Prostate gland (tissue), 2 donors: ENCODE data around the gene HARBI1. TPM values are rescaled to one million over a fixed set of nuclear protein-coding genes. Genes with fewer than 3 reads are reported as not detected.

Experiments used
- DNase-seq: peaks from one replicate; pipeline ENCODE4 v3.0.0-alpha.2; 2019; ENCODE audit warnings: low spot score
- H3K27ac ChIP-seq, 2 donors: fragments of 200-600 bp; sonication (generic); 2 replicates each; pipeline ENCODE4 v1.5.1; 2017 to 2019
- H3K27me3 ChIP-seq: fragments of 200-600 bp; sonication (generic); replicated peaks from 2 replicates; pipeline ENCODE4 v1.5.1; 2019; ENCODE audit not compliant: insufficient read depth
- H3K36me3 ChIP-seq, 2 donors: fragments of 200-600 bp; sonication (generic); 1 replicate in 1 of 2; 2 replicates in 1 of 2; pipeline versions ENCODE4 v1.5.1 to v1.8.1; 2017 to 2019
- H3K4me1 ChIP-seq: fragments of 200-600 bp; sonication (generic); replicated peaks from 2 replicates; pipeline ENCODE4 v1.5.1; 2019
- H3K4me3 ChIP-seq, 2 donors: fragments of 200-600 bp; sonication (generic); 2 replicates each; pipeline ENCODE4 v1.5.1; 2017 to 2019
- H3K9me3 ChIP-seq: fragments of 200-600 bp; sonication (generic); 2 replicates; pipeline ENCODE4 v1.5.1; 2017
- POLR2A ChIP-seq: fragments of 450-650 bp; IDR thresholded peaks from one replicate; pipeline ENCODE4 v1.6.1; 2016; ENCODE audit warnings: antibody characterized with exemption, mild to moderate bottlenecking
- POLR2AphosphoS5 ChIP-seq: sonication (generic); formaldehyde crosslinking; IDR thresholded peaks from one replicate; pipeline ENCODE4 v1.6.1; 2017; ENCODE audit warnings: antibody characterized with exemption
- WGBS: methylation state at CpG from one replicate; pipeline ENCODE4 v1.1.5; 2018; 5-methylcytosine and 5-hydroxymethylcytosine counted together
- intact Hi-C: fragments of 100-400 bp; cut with DNase I; formaldehyde crosslinking; loops from one replicate; pipeline ENCODE4 v1.14.2; 2022
- total RNA-seq, 2 donors: library from RNA; depleted of rRNA; stranded (reverse); fragments of >200 nt; gene quantifications; one replicate each; pipeline ENCODE4 v1.1.0, GENCODE V29; 2016
- TF ChIP-seq, protein P1 (sequence below), 4 experiments: fragments of 200-600 bp in 2 of 4; fragments of 450-650 bp in 2 of 4; sonication (generic) in 2 of 4; IDR thresholded peaks; 1 replicate in 3 of 4; 2 replicates in 1 of 4; pipeline ENCODE4 v1.5.1; 2016 to 2019; ENCODE audit warnings: antibody characterized with exemption in 4 of 4, mild to moderate bottlenecking in 2 of 4, moderate library complexity in 2 of 4

Gene HARBI1
- total RNA-seq, 2 donors from 2014 or later, result 3.1 to 4.1 TPM

DNA sequence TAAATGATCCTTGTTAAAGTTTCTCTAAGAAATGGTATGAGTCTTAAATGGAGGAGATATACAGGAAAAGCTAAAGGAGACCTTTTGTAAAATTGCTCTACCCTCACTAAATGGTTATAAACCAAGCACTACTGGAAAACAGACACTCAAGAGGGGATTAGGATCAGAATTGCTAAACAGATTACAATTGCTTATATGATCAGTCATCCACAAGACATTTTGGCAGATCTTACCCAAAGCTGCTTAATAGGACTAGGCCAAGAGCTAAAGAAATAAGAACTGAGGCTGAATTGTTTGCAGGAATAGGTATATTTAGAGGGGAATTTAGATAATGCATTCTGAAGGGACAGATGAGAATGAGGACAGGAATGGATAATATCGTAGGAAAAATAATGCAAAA, 9.5 kb downstream of the HARBI1 start:
- no peak for DNase-seq
- no peak overlapping the region for H3K27ac ChIP-seq
- H3K9me3 ChIP-seq, result no peaks in the 10 kb centered on the region
- no peaks in the 10 kb centered on the region for H3K27me3 ChIP-seq
- no peak overlapping the region for H3K4me3 ChIP-seq
- no peaks in the 10 kb centered on the region for H3K36me3 ChIP-seq
- TF ChIP-seq POLR2A (no peak), POLR2AphosphoS5 (no peak)
- TF ChIP-seq, protein P1, sequence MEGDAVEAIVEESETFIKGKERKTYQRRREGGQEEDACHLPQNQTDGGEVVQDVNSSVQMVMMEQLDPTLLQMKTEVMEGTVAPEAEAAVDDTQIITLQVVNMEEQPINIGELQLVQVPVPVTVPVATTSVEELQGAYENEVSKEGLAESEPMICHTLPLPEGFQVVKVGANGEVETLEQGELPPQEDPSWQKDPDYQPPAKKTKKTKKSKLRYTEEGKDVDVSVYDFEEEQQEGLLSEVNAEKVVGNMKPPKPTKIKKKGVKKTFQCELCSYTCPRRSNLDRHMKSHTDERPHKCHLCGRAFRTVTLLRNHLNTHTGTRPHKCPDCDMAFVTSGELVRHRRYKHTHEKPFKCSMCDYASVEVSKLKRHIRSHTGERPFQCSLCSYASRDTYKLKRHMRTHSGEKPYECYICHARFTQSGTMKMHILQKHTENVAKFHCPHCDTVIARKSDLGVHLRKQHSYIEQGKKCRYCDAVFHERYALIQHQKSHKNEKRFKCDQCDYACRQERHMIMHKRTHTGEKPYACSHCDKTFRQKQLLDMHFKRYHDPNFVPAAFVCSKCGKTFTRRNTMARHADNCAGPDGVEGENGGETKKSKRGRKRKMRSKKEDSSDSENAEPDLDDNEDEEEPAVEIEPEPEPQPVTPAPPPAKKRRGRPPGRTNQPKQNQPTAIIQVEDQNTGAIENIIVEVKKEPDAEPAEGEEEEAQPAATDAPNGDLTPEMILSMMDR (IDR thresholded peaks at IDR 0.05), result no peak
- intact Hi-C loops, result no loop called here
- H3K4me1 ChIP-seq, result no peaks in the 10 kb centered on the region
- 69% methylated on average over 1 of the region's 1 CpG for WGBS

- Histone ChIP-seq H3K4me1 (no peaks in the 10 kb centered on the region), H3K27me3 (no peaks in the 10 kb centered on the region), H3K36me3 (no peaks in the 10 kb centered on the region), H3K4me3 (no peak overlapping the region), H3K9me3 (no peaks in the 10 kb centered on the region), H3K27ac (no peak overlapping the region)
- TF ChIP-seq, protein P1 (IDR thresholded peaks at IDR 0.05), result no peak
- no peak for TF ChIP-seq POLR2A
- TF ChIP-seq POLR2AphosphoS5, result no peak
- WGBS, result 92% methylated on average over 1 of the region's 1 CpG
- intact Hi-C loops, result no loop called here
- no peak for DNase-seq
Measured at GRCh38 chr11:46604796-46605195, 12.2 kb downstream of the HARBI1 start.

DNA sequence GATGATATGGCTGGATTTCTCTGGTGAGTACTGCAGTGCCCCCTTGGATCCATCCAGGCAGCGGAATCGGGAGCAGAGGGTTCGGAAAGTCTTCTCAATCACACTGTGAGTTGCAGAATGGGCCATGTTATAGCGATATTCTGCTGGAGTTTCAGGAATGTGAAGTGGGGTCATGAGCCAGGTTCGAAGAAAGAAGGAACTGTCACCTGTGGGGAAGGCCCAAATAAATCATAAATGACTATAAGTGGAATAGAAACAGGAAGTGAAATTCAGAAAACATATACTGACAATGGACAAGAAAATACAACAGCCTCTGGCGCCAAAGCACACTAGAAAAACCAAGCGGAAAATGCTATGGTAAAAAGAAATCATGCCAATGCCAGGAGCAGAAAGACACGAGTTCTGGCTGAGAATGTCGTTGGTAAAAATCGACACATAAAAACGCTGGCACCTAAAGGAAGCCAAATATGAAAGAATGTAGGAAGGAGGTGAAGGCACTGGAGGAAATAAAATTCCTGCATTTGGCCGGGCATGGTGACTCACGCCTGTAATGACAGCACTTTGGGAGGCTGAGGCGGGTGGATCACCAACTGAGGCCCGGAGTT, 13.2 kb downstream of the HARBI1 start:
- no peaks in the 10 kb centered on the region for H3K4me1 ChIP-seq
- no peak overlapping the region for H3K27ac ChIP-seq
- no peaks in the 10 kb centered on the region for H3K36me3 ChIP-seq
- TF ChIP-seq, protein P1 (IDR thresholded peaks at IDR 0.05), result no peak
- TF ChIP-seq POLR2A (no peak), POLR2AphosphoS5 (no peak)
- H3K27me3 ChIP-seq, result no peaks in the 10 kb centered on the region
- 94% methylated on average over 15 of the region's 15 CpGs for WGBS
- intact Hi-C loops, result no loop called here
- no peak overlapping the region for H3K4me3 ChIP-seq
- H3K9me3 ChIP-seq, result no peaks in the 10 kb centered on the region
- no peak for DNase-seq

DNA sequence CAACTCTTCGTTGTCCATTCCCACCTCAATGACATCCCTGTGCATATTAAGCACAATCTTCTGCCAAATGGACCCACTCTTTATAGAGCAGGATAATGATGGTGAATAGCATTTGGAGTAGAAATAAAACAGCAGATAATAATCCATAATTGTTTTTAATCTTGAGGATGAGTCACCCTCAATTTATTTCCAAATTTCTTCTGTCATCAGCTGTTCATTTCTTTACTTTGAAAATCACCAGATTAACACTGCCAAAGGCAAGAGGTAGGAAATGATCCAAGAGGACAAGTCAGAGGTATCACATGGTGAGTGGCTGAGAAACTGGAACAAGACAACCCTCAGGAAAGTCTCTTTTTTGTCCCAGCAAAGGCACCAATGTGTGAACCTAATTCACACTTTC, 15.9 kb downstream of the HARBI1 start:
- Histone ChIP-seq H3K9me3 (no peaks in the 10 kb centered on the region), H3K27me3 (no peaks in the 10 kb centered on the region), H3K27ac (no peak overlapping the region), H3K4me1 (no peaks in the 10 kb centered on the region), H3K4me3 (no peak overlapping the region), H3K36me3 (no peaks in the 10 kb centered on the region)
- 47% methylated on average over 1 of the region's 1 CpG for WGBS
- no peak for DNase-seq
- intact Hi-C loops, result no loop called here
- TF ChIP-seq POLR2A, result no peak
- no peak for TF ChIP-seq POLR2AphosphoS5
- TF ChIP-seq, protein P1 (IDR thresholded peaks at IDR 0.05), result no peak

DNA sequence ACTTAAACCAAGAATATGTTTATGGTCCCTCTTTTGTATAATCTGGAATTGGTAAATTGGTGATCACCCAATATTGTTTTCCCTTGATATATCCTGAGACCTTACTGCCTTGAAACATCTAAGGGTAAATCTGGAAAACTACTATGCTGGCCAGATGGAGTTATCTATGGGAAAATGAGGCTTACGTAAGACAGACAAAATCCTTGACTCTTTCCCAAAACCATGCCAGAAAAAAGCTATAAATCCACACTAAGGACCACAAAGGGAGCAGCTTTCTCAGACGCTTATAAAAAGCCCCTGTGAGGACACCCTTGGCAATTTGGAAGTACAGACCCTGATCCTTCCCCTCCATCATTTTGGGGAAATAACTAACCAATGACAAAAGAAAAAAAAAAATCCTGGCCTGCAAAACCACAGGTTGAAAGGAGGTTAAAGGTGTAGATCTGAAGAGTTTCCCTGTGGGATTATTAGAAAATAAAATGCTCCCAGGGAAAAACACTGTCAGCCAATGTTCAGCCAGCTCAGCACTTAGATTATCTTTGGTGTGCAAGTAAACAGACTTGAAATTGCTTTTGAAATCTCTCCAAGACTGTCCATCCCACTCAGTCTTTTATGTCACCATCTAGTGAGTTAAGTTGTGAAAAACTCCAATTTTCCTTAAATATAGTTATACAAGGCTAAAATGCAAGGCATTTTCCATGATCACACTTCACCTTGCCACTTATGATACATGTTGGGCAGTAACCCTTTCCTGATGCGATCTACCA, 16.6 kb downstream of the HARBI1 start:
- Histone ChIP-seq H3K4me3 (no peak overlapping the region), H3K9me3 (no peaks in the 10 kb centered on the region), H3K27ac (no peak overlapping the region), H3K27me3 (no peaks in the 10 kb centered on the region), H3K36me3 (no peaks in the 10 kb centered on the region), H3K4me1 (no peaks in the 10 kb centered on the region)
- DNase-seq, result no peak
- TF ChIP-seq POLR2AphosphoS5 (no peak), POLR2A (no peak)
- TF ChIP-seq, protein P1 (IDR thresholded peaks at IDR 0.05), result no peak
- intact Hi-C loops, result no loop called here
- 77% methylated on average over 3 of the region's 3 CpGs for WGBS
